NCI-H2171 treated with DMSO at 0.1 percent for 48 hours (cell line): ENCODE measurements around the gene PKD2.
"Not testable (repeated sequence)": the region's sequence is repeated elsewhere in the genome, so short reads cannot be mapped to it uniquely, and the experiment has no call there.

Experiments
- DNase-seq: peaks from one replicate; lab custom pipeline; 2025; lab: John Stamatoyannopoulos, UW

PKD2 gene

GRCh38 chr4:88115587-88115986 lies 108.2 kb downstream of the PKD2 start:
- DNase-seq: no peak

DNA sequence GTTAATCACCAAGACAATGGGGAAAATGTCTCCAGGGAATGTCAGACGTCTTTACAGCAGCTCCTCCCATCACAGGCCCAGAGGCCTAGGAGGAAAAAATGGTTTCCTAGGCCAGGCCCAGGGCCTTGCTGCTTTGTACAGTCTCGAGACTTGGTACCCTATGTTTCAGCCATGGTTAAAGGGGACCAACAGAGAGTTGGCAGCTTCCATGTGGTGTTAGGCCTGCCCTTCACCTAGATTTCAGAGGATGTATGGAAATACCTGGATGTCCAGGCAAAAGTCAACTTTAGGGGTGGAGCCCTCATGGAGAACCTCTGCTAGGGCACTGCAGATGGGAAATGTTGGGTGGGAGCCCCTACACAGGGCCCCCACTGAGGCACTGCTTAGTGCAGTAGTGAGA lies 112.5 kb downstream of the PKD2 start:
- no peak for DNase-seq

- not testable (repeated sequence) for DNase-seq
These were observed 114.8 kb downstream of the PKD2 start for GRCh38 chr4:88122260-88122659.
